ENCODE data around the gene APOBEC3A.
"Not testable (repeated sequence)": the region's sequence is repeated elsewhere in the genome, so short reads cannot be mapped to it uniquely, and the experiment has no call there.

- not testable (repeated sequence) for TF ChIP-seq POLR2A, CTCF (IDR thresholded peaks at IDR 0.05)
Measured at GRCh38 chr22:38984784-38985757, 27.7 kb downstream of the APOBEC3A start.

Data from right lobe of liver (tissue), 4 donors.